DND-41 (cell line): ENCODE measurements around the gene CFAP20DC.

Experiments used
- ATAC-seq: fragments of 200-7000 bp; cut with Tn5 transposase; 3 replicates; pipeline ENCODE4 v1.9.1; 2021; ENCODE audit warnings: low read depth; ENCODE audit not compliant: insufficient read depth
- DNase-seq: peaks from one replicate; pipeline ENCODE4 v3.0.0-alpha.2; 2020
- H2AFZ ChIP-seq: 2 replicates; pipeline ENCODE4 v1.6.0; 2012; ENCODE audit warnings: low read depth, low read length
- H3K27ac ChIP-seq: 2 replicates; pipeline ENCODE4 v1.5.1; 2012; ENCODE audit warnings: low read length, inconsistent platforms
- H3K27me3 ChIP-seq: fragments of 200-600 bp; sonication (generic); 2 replicates; pipeline ENCODE4 v1.6.0; 2012; ENCODE audit warnings: low read length, mild to moderate bottlenecking, inconsistent platforms; ENCODE audit not compliant: insufficient read depth, poor library complexity
- H3K36me3 ChIP-seq: 2 replicates; pipeline ENCODE4 v1.5.1; 2012; ENCODE audit warnings: low read length, inconsistent platforms; ENCODE audit not compliant: insufficient read depth
- H3K4me1 ChIP-seq: 2 replicates; pipeline ENCODE4 v1.5.1; 2012; ENCODE audit warnings: mild to moderate bottlenecking, low read length; ENCODE audit not compliant: insufficient read depth
- H3K4me2 ChIP-seq: 2 replicates; pipeline ENCODE4 v1.6.0; 2012; ENCODE audit warnings: mild to moderate bottlenecking, moderate library complexity, low read length, inconsistent platforms; ENCODE audit not compliant: insufficient read depth
- H3K4me3 ChIP-seq, 2 experiments: fragments of 200-600 bp in 1 of 2; shearing (Covaris generic) in 1 of 2; 2 replicates each; pipeline ENCODE4 v1.5.1; 2012 to 2016; ENCODE audit warnings: inconsistent platforms in 2 of 2, low read length in 2 of 2, mild to moderate bottlenecking in 2 of 2, low read depth in 1 of 2, moderate library complexity in 1 of 2
- H3K79me2 ChIP-seq: 2 replicates; pipeline ENCODE4 v1.6.0; 2012; ENCODE audit warnings: low read length, inconsistent platforms; ENCODE audit not compliant: insufficient read depth
- H3K9ac ChIP-seq: 2 replicates; pipeline ENCODE4 v1.6.0; 2012; ENCODE audit warnings: low read depth, mild to moderate bottlenecking, inconsistent platforms, low read length, moderate library complexity
- H3K9me3 ChIP-seq: 2 replicates; pipeline ENCODE4 v1.5.1; 2012; ENCODE audit warnings: low read length, moderate library complexity, mild to moderate bottlenecking, inconsistent platforms; ENCODE audit not compliant: insufficient read depth, severe bottlenecking
- H4K20me1 ChIP-seq: 2 replicates; pipeline ENCODE4 v1.6.0; 2012; ENCODE audit warnings: low read length; ENCODE audit not compliant: insufficient read depth
- EZH2 ChIP-seq: IDR thresholded peaks from 3 replicates; pipeline ENCODE4 v1.6.1; 2012; ENCODE audit warnings: borderline replicate concordance, low read depth, mild to moderate bottlenecking, moderate library complexity, low read length, inconsistent platforms; ENCODE audit not compliant: severe bottlenecking
- TF ChIP-seq, protein P1 (sequence below): IDR thresholded peaks from 2 replicates; pipeline ENCODE4 v1.5.1; 2012; ENCODE audit warnings: borderline replicate concordance, low read length, moderate library complexity, mild to moderate bottlenecking; ENCODE audit not compliant: poor library complexity, severe bottlenecking; ENCODE audit errors: extremely low read depth

CFAP20DC gene

DNA sequence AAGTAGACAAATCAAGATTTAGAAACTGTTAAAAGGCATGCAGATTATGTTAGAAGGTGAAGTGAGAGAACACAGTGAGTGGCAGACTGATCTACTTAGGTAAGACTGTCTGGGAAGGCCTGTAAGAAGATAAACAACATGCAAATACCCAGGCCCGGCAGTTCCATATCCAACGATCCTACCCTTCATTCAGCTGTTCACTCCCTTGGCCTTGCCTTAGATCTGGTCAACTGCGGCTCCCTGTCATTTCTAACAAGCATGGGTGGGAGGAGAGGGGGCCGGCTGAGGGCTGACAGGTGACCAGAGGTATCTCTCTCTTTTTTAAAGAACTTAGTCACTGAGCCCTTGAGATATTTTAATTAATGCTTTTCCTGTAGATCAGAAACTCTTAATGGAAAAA is 298.6 kb downstream of the CFAP20DC start:
- H3K27me3 ChIP-seq: peaks cover 4% of the 10 kb centered on the region
- H3K9ac ChIP-seq: no peak overlapping the region
- ATAC-seq (no peak), DNase-seq (no peak)
- no peaks in the 10 kb centered on the region for H3K36me3 ChIP-seq
- H2AFZ ChIP-seq: no peak overlapping the region
- H3K4me2 ChIP-seq: no peak overlapping the region
- TF ChIP-seq, protein P1, sequence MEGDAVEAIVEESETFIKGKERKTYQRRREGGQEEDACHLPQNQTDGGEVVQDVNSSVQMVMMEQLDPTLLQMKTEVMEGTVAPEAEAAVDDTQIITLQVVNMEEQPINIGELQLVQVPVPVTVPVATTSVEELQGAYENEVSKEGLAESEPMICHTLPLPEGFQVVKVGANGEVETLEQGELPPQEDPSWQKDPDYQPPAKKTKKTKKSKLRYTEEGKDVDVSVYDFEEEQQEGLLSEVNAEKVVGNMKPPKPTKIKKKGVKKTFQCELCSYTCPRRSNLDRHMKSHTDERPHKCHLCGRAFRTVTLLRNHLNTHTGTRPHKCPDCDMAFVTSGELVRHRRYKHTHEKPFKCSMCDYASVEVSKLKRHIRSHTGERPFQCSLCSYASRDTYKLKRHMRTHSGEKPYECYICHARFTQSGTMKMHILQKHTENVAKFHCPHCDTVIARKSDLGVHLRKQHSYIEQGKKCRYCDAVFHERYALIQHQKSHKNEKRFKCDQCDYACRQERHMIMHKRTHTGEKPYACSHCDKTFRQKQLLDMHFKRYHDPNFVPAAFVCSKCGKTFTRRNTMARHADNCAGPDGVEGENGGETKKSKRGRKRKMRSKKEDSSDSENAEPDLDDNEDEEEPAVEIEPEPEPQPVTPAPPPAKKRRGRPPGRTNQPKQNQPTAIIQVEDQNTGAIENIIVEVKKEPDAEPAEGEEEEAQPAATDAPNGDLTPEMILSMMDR: no peak
- no peak for TF ChIP-seq EZH2
- H3K79me2 ChIP-seq: no peaks in the 10 kb centered on the region
- H3K4me1 ChIP-seq: no peaks in the 10 kb centered on the region
- H3K27ac ChIP-seq: no peak overlapping the region
- no peaks in the 10 kb centered on the region for H4K20me1 ChIP-seq
- H3K4me3 ChIP-seq: no peak overlapping the region
- no peaks in the 10 kb centered on the region for H3K9me3 ChIP-seq

DNA sequence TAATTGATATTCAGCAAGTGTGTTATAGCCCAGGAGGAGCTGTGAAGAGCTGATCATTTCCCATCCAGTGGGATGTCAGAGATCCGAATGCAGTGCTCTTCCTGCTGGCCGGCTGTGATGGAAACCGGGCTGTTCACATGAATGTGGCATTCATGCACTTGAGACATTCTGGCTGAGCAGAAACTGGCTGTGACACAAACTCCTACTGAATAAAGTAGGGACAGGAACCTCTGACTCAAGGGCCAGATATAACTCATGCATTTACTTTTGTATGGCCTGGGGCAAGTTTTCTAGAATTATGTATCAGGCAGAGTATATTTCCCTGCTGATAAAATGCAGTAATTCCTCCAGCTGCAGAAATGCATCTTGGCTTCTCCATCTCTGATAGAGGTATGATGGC is 299.9 kb downstream of the CFAP20DC start:
- Histone ChIP-seq H3K36me3 (no peaks in the 10 kb centered on the region), H3K9ac (no peak overlapping the region), H3K79me2 (no peaks in the 10 kb centered on the region), H2AFZ (no peak overlapping the region), H3K4me3 (no peak overlapping the region), H3K4me1 (no peaks in the 10 kb centered on the region), H3K4me2 (no peak overlapping the region), H3K27me3 (peaks cover 4% of the 10 kb centered on the region), H3K27ac (no peak overlapping the region), H4K20me1 (no peaks in the 10 kb centered on the region), H3K9me3 (no peaks in the 10 kb centered on the region)
- ATAC-seq (no peak), DNase-seq (no peak)
- no peak for TF ChIP-seq EZH2
- TF ChIP-seq, protein P1: no peak

DNA sequence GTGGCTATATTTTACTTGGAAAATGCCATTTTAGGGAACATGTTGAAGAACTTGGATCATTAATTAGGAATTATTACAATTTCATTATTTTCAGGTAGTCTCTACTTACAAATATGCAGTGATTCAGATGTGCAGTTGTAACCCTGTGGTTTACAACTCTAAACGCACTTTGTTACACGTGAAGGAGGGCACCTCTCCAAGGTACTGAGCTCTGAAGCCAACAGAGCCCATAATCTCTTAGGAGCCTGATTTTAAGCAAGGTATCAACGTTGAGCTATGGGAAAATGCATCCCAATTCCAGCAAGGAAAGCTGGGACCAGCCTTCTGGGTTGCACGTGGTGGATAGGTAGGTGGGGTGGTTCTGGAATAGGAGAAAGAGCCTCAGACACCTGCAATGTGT is 301.8 kb downstream of the CFAP20DC start:
- H3K4me2 ChIP-seq: no peak overlapping the region

More for the DNA sequence above, 301.8 kb downstream of the CFAP20DC start:
- no peak overlapping the region for H3K27ac ChIP-seq
- DNase-seq (no peak), ATAC-seq (no peak)
- no peaks in the 10 kb centered on the region for H4K20me1 ChIP-seq
- TF ChIP-seq, protein P1: no peak
- no peak for TF ChIP-seq EZH2
- H3K4me1 ChIP-seq: no peaks in the 10 kb centered on the region
- no peak overlapping the region for H2AFZ ChIP-seq
- H3K36me3 ChIP-seq: no peaks in the 10 kb centered on the region
- H3K27me3 ChIP-seq: peaks cover 15% of the 10 kb centered on the region
- no peaks in the 10 kb centered on the region for H3K9me3 ChIP-seq
- H3K9ac ChIP-seq: no peak overlapping the region
- H3K79me2 ChIP-seq: no peaks in the 10 kb centered on the region
- H3K4me3 ChIP-seq: no peak overlapping the region
